Measurements from ENCODE around the gene GTF2H3.

GTF2H3 gene

GRCh38 chr12:123645380-123645779 is 11.8 kb downstream of the GTF2H3 start:
- no peak for ATAC-seq
- TF ChIP-seq ZC3H10 (CRISPR knock-in tag; IDR thresholded peaks at IDR 0.05): no peak
- no peak for TF ChIP-seq ZNF565 (CRISPR knock-in tag; conservative IDR thresholded peaks at IDR 0.05; ENCODE audit: low read depth)
- TF ChIP-seq ESRRG (CRISPR knock-in tag; IDR thresholded peaks at IDR 0.05): no peak
- TF ChIP-seq ZNF8 (CRISPR knock-in tag; IDR thresholded peaks at IDR 0.05): no peak
- TF ChIP-seq, protein P1, sequence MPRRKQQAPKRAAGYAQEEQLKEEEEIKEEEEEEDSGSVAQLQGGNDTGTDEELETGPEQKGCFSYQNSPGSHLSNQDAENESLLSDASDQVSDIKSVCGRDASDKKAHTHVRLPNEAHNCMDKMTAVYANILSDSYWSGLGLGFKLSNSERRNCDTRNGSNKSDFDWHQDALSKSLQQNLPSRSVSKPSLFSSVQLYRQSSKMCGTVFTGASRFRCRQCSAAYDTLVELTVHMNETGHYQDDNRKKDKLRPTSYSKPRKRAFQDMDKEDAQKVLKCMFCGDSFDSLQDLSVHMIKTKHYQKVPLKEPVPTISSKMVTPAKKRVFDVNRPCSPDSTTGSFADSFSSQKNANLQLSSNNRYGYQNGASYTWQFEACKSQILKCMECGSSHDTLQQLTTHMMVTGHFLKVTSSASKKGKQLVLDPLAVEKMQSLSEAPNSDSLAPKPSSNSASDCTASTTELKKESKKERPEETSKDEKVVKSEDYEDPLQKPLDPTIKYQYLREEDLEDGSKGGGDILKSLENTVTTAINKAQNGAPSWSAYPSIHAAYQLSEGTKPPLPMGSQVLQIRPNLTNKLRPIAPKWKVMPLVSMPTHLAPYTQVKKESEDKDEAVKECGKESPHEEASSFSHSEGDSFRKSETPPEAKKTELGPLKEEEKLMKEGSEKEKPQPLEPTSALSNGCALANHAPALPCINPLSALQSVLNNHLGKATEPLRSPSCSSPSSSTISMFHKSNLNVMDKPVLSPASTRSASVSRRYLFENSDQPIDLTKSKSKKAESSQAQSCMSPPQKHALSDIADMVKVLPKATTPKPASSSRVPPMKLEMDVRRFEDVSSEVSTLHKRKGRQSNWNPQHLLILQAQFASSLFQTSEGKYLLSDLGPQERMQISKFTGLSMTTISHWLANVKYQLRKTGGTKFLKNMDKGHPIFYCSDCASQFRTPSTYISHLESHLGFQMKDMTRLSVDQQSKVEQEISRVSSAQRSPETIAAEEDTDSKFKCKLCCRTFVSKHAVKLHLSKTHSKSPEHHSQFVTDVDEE (CRISPR knock-in tag; IDR thresholded peaks at IDR 0.05): no peak
- TF ChIP-seq SNAI2 (CRISPR knock-in tag; IDR thresholded peaks at IDR 0.05): no peak
- TF ChIP-seq, protein P2, sequence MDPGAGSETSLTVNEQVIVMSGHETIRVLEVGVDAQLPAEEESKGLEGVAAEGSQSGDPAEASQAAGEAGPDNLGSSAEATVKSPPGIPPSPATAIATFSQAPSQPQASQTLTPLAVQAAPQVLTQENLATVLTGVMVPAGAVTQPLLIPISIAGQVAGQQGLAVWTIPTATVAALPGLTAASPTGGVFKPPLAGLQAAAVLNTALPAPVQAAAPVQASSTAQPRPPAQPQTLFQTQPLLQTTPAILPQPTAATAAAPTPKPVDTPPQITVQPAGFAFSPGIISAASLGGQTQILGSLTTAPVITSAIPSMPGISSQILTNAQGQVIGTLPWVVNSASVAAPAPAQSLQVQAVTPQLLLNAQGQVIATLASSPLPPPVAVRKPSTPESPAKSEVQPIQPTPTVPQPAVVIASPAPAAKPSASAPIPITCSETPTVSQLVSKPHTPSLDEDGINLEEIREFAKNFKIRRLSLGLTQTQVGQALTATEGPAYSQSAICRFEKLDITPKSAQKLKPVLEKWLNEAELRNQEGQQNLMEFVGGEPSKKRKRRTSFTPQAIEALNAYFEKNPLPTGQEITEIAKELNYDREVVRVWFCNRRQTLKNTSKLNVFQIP (CRISPR knock-in tag; IDR thresholded peaks at IDR 0.05; ENCODE audit: borderline replicate concordance, low read depth): no peak
- TF ChIP-seq GLIS3 (CRISPR knock-in tag; IDR thresholded peaks at IDR 0.05): no peak
- no peak for TF ChIP-seq CSDC2 (CRISPR knock-in tag; IDR thresholded peaks at IDR 0.05)
- no peak for TF ChIP-seq ISL1 (CRISPR knock-in tag; IDR thresholded peaks at IDR 0.05)
- TF ChIP-seq ZFP30 (CRISPR knock-in tag; IDR thresholded peaks at IDR 0.05): no peak
- TF ChIP-seq ZFP3 (CRISPR knock-in tag; IDR thresholded peaks at IDR 0.05): no peak
- TF ChIP-seq, protein P3, sequence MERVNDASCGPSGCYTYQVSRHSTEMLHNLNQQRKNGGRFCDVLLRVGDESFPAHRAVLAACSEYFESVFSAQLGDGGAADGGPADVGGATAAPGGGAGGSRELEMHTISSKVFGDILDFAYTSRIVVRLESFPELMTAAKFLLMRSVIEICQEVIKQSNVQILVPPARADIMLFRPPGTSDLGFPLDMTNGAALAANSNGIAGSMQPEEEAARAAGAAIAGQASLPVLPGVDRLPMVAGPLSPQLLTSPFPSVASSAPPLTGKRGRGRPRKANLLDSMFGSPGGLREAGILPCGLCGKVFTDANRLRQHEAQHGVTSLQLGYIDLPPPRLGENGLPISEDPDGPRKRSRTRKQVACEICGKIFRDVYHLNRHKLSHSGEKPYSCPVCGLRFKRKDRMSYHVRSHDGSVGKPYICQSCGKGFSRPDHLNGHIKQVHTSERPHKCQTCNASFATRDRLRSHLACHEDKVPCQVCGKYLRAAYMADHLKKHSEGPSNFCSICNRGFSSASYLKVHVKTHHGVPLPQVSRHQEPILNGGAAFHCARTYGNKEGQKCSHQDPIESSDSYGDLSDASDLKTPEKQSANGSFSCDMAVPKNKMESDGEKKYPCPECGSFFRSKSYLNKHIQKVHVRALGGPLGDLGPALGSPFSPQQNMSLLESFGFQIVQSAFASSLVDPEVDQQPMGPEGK (CRISPR knock-in tag; IDR thresholded peaks at IDR 0.05; ENCODE audit: borderline replicate concordance): no peak
- TF ChIP-seq BACH2 (CRISPR knock-in tag; IDR thresholded peaks at IDR 0.05; ENCODE audit: borderline replicate concordance): no peak

DNA sequence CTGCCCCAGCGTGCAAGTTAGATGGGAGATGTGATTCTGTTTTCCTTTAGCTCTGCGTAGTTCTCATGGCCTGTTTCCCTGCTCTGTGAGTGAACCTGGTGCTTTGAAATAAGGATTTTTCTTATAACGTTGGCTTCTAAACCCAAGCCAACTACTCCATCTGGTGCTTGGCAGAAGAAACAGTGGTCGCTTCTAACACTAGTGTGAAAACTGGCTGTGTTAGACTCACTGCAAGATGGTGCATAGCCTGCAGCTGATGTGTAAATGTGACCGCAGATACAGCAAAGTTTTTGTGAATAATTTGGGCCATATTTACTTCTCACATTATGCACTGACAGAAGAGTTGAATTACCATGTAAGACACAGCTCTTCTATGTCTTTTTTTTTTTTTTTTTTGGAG is 12.2 kb downstream of the GTF2H3 start:
- ATAC-seq: no peak
- no peak for TF ChIP-seq OSR1 (CRISPR knock-in tag; IDR thresholded peaks at IDR 0.05)
- TF ChIP-seq ZFP30 (CRISPR knock-in tag; IDR thresholded peaks at IDR 0.05): no peak

DNA sequence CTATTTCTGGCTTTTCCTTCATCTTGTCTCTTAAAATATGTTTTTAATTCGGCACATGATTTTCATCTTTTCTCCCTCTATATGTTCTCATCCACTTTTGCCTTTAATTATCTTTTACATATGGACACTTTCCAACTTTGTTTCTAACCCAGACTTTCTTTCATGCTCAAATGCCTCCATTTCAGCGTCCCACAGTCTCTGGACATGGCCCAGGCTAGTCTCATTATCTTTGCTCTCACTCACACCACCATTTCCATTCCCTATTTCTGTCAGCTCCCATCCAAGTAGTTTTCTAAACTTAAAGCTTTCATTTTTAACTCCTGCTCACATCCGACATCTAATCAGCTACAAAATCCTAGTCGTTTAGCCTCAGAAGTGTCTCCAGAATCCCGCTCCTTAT is 14.8 kb downstream of the GTF2H3 start:
- ATAC-seq: no peak
- TF ChIP-seq PPARA (CRISPR knock-in tag; IDR thresholded peaks at IDR 0.05; ENCODE audit: borderline replicate concordance) (no peak), TCF4 (CRISPR knock-in tag; IDR thresholded peaks at IDR 0.05; ENCODE audit: borderline replicate concordance) (no peak), GLIS3 (CRISPR knock-in tag; IDR thresholded peaks at IDR 0.05) (no peak), ARNTL (CRISPR knock-in tag; IDR thresholded peaks at IDR 0.05; ENCODE audit: borderline replicate concordance, low read depth) (no peak), RARB (CRISPR knock-in tag; IDR thresholded peaks at IDR 0.05) (no peak), BACH2 (CRISPR knock-in tag; IDR thresholded peaks at IDR 0.05; ENCODE audit: borderline replicate concordance) (no peak), CSDC2 (CRISPR knock-in tag; IDR thresholded peaks at IDR 0.05) (no peak), ISL1 (CRISPR knock-in tag; IDR thresholded peaks at IDR 0.05) (no peak), CSRNP3 (CRISPR knock-in tag; IDR thresholded peaks at IDR 0.05) (no peak), ZNF8 (CRISPR knock-in tag; IDR thresholded peaks at IDR 0.05) (no peak), ESRRG (CRISPR knock-in tag; IDR thresholded peaks at IDR 0.05) (no peak), OSR1 (CRISPR knock-in tag; IDR thresholded peaks at IDR 0.05) (no peak)
- TF ChIP-seq, protein P3 (CRISPR knock-in tag; IDR thresholded peaks at IDR 0.05; ENCODE audit: borderline replicate concordance): no peak
- TF ChIP-seq, protein P2 (CRISPR knock-in tag; IDR thresholded peaks at IDR 0.05; ENCODE audit: borderline replicate concordance, low read depth): no peak

Data from SK-N-SH treated with all-trans-retinoic acid at 6 μM for 48 hours (cell line).